ENCODE results near the gene NES. TPM values are rescaled to one million over a fixed set of nuclear protein-coding genes. Genes with fewer than 3 reads are reported as not detected.

NES gene
- polyA plus RNA-seq, 1 of the 3 experiments (the other 2 are of a cell fraction): 15.8 TPM

DNA sequence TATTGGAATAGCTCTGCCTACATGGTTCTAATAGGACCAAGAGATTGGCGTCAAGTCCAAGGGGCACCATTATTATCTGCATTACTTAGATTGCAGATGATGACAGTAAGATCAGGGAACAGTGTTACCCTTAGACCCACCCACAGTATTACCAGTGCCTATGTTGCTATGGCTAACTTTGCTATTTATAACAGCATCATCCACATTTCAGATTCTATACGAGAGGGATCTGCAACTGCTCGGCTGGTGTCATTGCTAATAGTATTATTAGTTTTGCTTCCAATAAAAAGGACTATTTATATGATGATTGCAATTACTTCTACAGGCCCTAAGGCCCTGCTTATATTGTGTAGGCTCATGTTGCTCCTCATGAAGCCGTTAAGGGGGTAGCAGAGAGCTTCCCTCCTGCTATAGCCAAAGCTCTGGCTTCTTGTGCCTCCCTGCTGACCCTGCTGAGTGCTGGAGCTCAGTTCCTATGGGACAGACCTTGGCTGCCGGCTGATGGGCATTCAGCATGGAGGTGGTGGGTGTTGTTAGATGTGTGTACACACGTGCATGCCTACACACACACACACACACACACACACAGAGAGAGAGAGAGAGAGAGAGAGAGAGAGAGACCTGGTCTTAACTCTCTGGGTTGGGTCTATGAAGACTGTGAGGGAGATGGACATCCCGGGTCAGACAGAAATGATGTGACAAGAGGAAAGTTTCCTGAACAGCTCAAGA lies 34.0 kb downstream of the NES start:
- whole genome bisulfite sequencing (ENCODE audit: low lambda C conversion rate): 81% methylated on average over 6 of the region's 7 CpGs
- Histone ChIP-seq H3K27ac (ENCODE audit: low read depth in 2 of 2, low read length in 1 of 2) (no peak overlapping the region), H3K36me3 (replicated peaks in 1 of 2; ENCODE audit: control insufficient read depth in 1 of 2, insufficient read depth in 2 of 2, low read length in 1 of 2) (no peaks in the 10 kb centered on the region), H3F3A (replicated peaks; ENCODE audit: insufficient read depth) (peaks cover 5% of the 10 kb centered on the region), H2AFZ (ENCODE audit: low read depth) (no peak overlapping the region), H4K20me1 (ENCODE audit: insufficient read depth) (no peaks in the 10 kb centered on the region), H3K79me2 (ENCODE audit: insufficient read depth) (no peaks in the 10 kb centered on the region), H3K27me3 (ENCODE audit: insufficient read depth) (peaks cover 22% of the 10 kb centered on the region), H3K4me1 (ENCODE audit: control insufficient read depth in 1 of 2, insufficient read depth in 2 of 2, low read depth in 1 of 2, low read length in 1 of 2) (peaks cover 0 to 30% of the 10 kb centered on the region in 2 experiments; a peak in 1 of 4 replicates), H3K4me2 (no peak overlapping the region), H3K9ac (no peak overlapping the region), H3K4me3 (ENCODE audit: low read depth in 2 of 2, low read length in 1 of 2) (no peak overlapping the region), H3K9me2 (no peaks in the 10 kb centered on the region), H3K9me3 (no peaks in the 10 kb centered on the region)
- no peak for DNase-seq
- POLR2A ChIA-PET: interaction anchor here (1.0 kb wide), 1 partner anchor 143 kb away, joined by 3 read pairs; the partner anchor contains the start of gene MEF2D
- no peak for TF ChIP-seq ELF1 (IDR thresholded peaks at IDR 0.05)
- TF ChIP-seq TAF1 (IDR thresholded peaks at IDR 0.05; ENCODE audit: borderline replicate concordance, low read depth, low read length): no peak
- TF ChIP-seq YY1 (IDR thresholded peaks at IDR 0.05; ENCODE audit: low read depth): no peak
- TF ChIP-seq TCF12 (IDR thresholded peaks at IDR 0.05): no peak
- TF ChIP-seq EZH2phosphoT487 (IDR thresholded peaks at IDR 0.05; ENCODE audit: borderline replicate concordance, low read depth): no peak
- no peak for TF ChIP-seq JUND (IDR thresholded peaks at IDR 0.05)
- no peak for TF ChIP-seq RAD21 (IDR thresholded peaks at IDR 0.05; ENCODE audit: low read length)
- no peak for TF ChIP-seq SMC3 (IDR thresholded peaks at IDR 0.05; ENCODE audit: low read depth, low read length)
- TF ChIP-seq, protein P1, sequence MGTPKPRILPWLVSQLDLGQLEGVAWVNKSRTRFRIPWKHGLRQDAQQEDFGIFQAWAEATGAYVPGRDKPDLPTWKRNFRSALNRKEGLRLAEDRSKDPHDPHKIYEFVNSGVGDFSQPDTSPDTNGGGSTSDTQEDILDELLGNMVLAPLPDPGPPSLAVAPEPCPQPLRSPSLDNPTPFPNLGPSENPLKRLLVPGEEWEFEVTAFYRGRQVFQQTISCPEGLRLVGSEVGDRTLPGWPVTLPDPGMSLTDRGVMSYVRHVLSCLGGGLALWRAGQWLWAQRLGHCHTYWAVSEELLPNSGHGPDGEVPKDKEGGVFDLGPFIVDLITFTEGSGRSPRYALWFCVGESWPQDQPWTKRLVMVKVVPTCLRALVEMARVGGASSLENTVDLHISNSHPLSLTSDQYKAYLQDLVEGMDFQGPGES (IDR thresholded peaks at IDR 0.05; ENCODE audit: low read depth, low read length): no peak
- TF ChIP-seq, protein P2, sequence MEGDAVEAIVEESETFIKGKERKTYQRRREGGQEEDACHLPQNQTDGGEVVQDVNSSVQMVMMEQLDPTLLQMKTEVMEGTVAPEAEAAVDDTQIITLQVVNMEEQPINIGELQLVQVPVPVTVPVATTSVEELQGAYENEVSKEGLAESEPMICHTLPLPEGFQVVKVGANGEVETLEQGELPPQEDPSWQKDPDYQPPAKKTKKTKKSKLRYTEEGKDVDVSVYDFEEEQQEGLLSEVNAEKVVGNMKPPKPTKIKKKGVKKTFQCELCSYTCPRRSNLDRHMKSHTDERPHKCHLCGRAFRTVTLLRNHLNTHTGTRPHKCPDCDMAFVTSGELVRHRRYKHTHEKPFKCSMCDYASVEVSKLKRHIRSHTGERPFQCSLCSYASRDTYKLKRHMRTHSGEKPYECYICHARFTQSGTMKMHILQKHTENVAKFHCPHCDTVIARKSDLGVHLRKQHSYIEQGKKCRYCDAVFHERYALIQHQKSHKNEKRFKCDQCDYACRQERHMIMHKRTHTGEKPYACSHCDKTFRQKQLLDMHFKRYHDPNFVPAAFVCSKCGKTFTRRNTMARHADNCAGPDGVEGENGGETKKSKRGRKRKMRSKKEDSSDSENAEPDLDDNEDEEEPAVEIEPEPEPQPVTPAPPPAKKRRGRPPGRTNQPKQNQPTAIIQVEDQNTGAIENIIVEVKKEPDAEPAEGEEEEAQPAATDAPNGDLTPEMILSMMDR (IDR thresholded peaks at IDR 0.05): no peak
- CTCF ChIA-PET: interaction anchor here (0.8 to 17.8 kb wide), 9 partner anchors 15 to 284 kb away, joined by 3 to 252 read pairs (median 6); partner anchors contain the start of genes HAPLN2 and NES

DNA sequence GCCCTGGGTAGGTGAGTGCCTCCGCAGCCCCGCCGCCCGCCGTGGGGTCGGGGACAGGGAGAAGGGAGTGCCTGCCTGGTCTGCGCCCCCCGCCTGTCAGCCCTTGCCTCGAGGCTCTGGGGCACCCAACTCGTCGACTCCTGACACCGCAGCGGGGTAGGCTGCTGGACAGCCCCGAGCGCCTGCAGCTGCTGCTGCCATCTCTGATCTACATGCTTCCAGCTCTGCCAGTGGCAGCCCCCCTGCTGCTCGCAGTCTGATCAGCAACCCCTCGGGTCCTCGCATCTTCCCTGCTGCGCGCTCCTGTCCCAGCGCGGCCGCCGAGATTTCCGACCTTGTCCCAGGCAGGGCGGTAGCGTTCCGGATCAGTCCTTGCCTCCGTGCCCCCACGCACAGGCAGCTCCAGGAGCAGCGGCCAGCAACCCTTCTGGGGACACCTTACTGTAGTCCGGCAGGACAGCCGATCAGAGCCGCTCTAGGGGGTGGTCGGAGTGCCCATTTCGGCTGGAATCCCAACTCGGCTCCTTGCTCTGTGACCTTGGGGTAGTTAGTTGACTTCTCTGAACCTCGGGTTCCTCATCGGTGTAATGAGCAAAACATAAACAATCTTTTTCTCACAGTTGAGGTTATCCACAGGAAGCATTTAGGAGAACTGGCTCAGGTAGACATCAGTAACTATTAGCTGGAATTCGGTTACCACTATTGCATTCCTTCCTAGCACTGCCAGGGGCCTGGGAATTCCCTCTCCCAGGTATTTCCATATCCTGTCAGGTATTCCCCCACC lies 34.8 kb downstream of the NES start:
- Histone ChIP-seq H3K4me1 (ENCODE audit: control insufficient read depth in 1 of 2, insufficient read depth in 2 of 2, low read depth in 1 of 2, low read length in 1 of 2) (peaks cover 0 to 34% of the 10 kb centered on the region in 2 experiments; a peak in 1 of 4 replicates), H3K9me3 (no peaks in the 10 kb centered on the region), H3K4me3 (ENCODE audit: low read depth in 2 of 2, low read length in 1 of 2) (peak overlapping the region; percentile 39 to 46; a peak in 3 of 4 replicates), H4K20me1 (ENCODE audit: insufficient read depth) (no peaks in the 10 kb centered on the region), H3K4me2 (peak overlapping the region; percentile 77; the same call in 1 of the 2 replicates), H3K36me3 (replicated peaks in 1 of 2; ENCODE audit: control insufficient read depth in 1 of 2, insufficient read depth in 2 of 2, low read length in 1 of 2) (no peaks in the 10 kb centered on the region), H3K9me2 (no peaks in the 10 kb centered on the region), H3K9ac (no peak overlapping the region), H2AFZ (ENCODE audit: low read depth) (no peak overlapping the region), H3K27ac (ENCODE audit: low read depth in 2 of 2, low read length in 1 of 2) (no peak overlapping the region), H3K27me3 (ENCODE audit: insufficient read depth) (peaks cover 29% of the 10 kb centered on the region), H3F3A (replicated peaks; ENCODE audit: insufficient read depth) (peaks cover 5% of the 10 kb centered on the region), H3K79me2 (ENCODE audit: insufficient read depth) (no peaks in the 10 kb centered on the region)
- 68% methylated on average over 25 of the region's 40 CpGs for WGBS (ENCODE audit: low lambda C conversion rate)
- CTCF ChIA-PET: interaction anchor here (1.0 to 17.8 kb wide), 13 partner anchors 15 to 285 kb away, joined by 3 to 252 read pairs (median 6); partner anchors contain the start of genes HAPLN2 and NES
- POLR2A ChIA-PET: no interaction called here
- peak; percentile 80 for DNase-seq
- TF ChIP-seq TCF12 (IDR thresholded peaks at IDR 0.05): no peak
- no peak for TF ChIP-seq RFX5 (IDR thresholded peaks at IDR 0.05; ENCODE audit: low read length)
- no peak for TF ChIP-seq FOXM1 (IDR thresholded peaks at IDR 0.05; ENCODE audit: low read depth)
- TF ChIP-seq, protein P3, sequence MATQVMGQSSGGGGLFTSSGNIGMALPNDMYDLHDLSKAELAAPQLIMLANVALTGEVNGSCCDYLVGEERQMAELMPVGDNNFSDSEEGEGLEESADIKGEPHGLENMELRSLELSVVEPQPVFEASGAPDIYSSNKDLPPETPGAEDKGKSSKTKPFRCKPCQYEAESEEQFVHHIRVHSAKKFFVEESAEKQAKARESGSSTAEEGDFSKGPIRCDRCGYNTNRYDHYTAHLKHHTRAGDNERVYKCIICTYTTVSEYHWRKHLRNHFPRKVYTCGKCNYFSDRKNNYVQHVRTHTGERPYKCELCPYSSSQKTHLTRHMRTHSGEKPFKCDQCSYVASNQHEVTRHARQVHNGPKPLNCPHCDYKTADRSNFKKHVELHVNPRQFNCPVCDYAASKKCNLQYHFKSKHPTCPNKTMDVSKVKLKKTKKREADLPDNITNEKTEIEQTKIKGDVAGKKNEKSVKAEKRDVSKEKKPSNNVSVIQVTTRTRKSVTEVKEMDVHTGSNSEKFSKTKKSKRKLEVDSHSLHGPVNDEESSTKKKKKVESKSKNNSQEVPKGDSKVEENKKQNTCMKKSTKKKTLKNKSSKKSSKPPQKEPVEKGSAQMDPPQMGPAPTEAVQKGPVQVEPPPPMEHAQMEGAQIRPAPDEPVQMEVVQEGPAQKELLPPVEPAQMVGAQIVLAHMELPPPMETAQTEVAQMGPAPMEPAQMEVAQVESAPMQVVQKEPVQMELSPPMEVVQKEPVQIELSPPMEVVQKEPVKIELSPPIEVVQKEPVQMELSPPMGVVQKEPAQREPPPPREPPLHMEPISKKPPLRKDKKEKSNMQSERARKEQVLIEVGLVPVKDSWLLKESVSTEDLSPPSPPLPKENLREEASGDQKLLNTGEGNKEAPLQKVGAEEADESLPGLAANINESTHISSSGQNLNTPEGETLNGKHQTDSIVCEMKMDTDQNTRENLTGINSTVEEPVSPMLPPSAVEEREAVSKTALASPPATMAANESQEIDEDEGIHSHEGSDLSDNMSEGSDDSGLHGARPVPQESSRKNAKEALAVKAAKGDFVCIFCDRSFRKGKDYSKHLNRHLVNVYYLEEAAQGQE (IDR thresholded peaks at IDR 0.05; ENCODE audit: low read depth, low read length): 0 out of 2 replicates have a peak, but pooled peaks have one; percentile 42

Data from SK-N-SH (cell line).